Breast epithelium (tissue), 4 donors: Measurements from ENCODE around the gene ST3GAL6. TPM values are rescaled to one million over a fixed set of nuclear protein-coding genes. Genes with fewer than 3 reads are reported as not detected.

Source experiments
- DNase-seq, 2 donors: peaks; one replicate each; pipeline ENCODE4 v3.0.0-alpha.2; 2019; ENCODE audit warnings: low spot score in 2 of 2
- H3K27ac ChIP-seq, 2 donors: fragments of 200-600 bp; sonication (generic) in 1 of 2; one replicate each; pipeline ENCODE4 v1.5.1; 2016 to 2019; ENCODE audit warnings: mild to moderate bottlenecking in 1 of 2
- H3K27me3 ChIP-seq, 2 donors: fragments of 200-600 bp; sonication (generic) in 1 of 2; one replicate each; pipeline versions ENCODE4 v1.5.1 to v1.6.0; 2017 to 2019; ENCODE audit warnings: control low read depth in 1 of 2, mild to moderate bottlenecking in 1 of 2
- H3K36me3 ChIP-seq: fragments of 200-600 bp; one replicate; pipeline ENCODE4 v1.5.1; 2019
- H3K4me1 ChIP-seq, 2 donors: fragments of 200-600 bp; sonication (generic); one replicate each; pipeline ENCODE4 v1.5.1; 2016 to 2019; ENCODE audit warnings: control low read depth in 1 of 2
- H3K4me3 ChIP-seq, 3 donors: fragments of 200-600 bp; sonication (generic); 1 replicate in 2 of 3; 2 replicates in 1 of 3; pipeline ENCODE4 v1.5.1; 2016 to 2019; ENCODE audit warnings: mild to moderate bottlenecking in 3 of 3, moderate library complexity in 2 of 3
- H3K9me3 ChIP-seq, 2 donors: fragments of 200-600 bp; sonication (generic) in 1 of 2; one replicate each; pipeline ENCODE4 v1.5.1; 2016 to 2019; ENCODE audit warnings: control low read depth in 1 of 2
- POLR2A ChIP-seq: fragments of 450-650 bp; IDR thresholded peaks from one replicate; pipeline ENCODE4 v1.6.1; 2016; ENCODE audit warnings: antibody characterized with exemption, mild to moderate bottlenecking, moderate library complexity
- POLR2AphosphoS5 ChIP-seq, 3 donors: sonication (generic); formaldehyde crosslinking; IDR thresholded peaks; one replicate each; pipeline ENCODE4 v1.6.1; 2017; ENCODE audit warnings: antibody characterized with exemption in 3 of 3
- intact Hi-C: fragments of 100-400 bp; cut with DNase I; formaldehyde crosslinking; loops from one replicate; pipeline ENCODE4 v1.15.1; 2023; ENCODE audit warnings: low total_unique reads
- total RNA-seq, 3 donors: library from RNA; depleted of rRNA; stranded (reverse); fragments of >200 nt; gene quantifications; one replicate each; pipeline ENCODE4 v1.1.0, GENCODE V29; 2016
- TF ChIP-seq, protein P1 (sequence below), 3 donors: fragments of 450-650 bp; IDR thresholded peaks; one replicate each; pipeline ENCODE4 v1.5.1; 2016 to 2017; ENCODE audit warnings: antibody characterized with exemption in 3 of 3, mild to moderate bottlenecking in 3 of 3, moderate library complexity in 3 of 3

ST3GAL6 gene
- total RNA-seq, 3 donors from 2014 or later: 16.1 to 52.6 (median 22.1) TPM

DNA sequence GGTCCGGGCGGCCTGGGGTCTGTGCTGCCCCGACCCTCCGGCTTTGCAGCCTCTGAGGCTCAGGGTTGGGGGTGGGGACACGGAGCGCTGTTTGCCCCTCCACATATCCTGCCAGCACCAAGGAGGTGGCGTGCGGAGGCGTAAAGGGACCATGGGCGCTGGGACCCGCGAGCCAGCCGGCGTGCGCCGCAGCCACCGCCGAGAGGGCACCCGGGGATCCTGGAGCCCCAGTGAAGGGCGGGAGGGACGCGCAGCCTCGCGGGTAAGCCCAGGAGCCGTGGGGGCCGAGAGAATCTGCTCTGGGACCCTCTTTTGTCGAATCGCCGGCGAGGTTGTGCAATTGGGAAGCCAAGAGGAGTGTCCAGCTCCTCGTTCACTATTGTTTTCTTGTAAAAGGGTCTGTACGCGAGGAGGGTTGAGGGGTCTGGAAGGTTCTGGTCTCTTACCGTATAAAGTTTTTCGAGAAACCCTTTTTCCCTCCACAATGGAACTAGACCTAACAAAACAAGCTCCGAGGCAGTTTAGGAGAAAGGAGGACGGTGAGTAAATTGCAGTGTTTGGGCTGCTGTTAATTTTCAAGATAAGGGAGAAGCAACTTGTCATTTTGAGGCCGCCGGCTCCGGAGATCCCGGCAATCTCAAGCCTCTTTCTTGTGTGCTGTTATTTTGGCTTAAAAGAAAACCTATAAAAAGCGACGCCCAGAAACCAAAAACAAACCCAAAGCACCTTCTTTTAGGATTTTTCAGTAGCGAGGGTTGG is 29.9 kb upstream of the ST3GAL6 start:
- no peak for DNase-seq

DNA sequence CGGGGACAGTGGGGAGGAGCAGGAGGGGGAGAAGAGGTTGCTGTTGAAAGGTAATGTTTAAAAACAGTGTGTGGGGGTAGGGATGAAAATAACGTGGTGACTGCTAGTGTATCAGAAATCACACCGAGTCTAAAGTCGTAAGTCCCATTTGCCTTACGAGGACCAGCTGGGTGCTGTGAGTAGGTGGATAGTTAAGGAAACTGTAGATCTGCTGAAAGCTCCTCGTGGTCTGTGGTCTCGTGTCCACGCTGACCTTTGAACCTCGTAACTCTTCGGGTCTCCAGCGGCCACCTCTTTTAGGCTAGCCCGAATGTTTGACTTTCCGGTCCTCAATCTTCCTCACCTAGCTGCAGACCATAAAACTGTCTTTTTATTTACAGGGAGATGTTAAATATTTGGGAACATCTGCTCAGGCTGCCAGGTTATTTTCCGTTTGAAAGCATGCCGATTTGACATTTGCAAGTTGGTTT is 29.3 kb upstream of the ST3GAL6 start:
- no peaks in the 10 kb centered on the region for H3K27me3 ChIP-seq
- peak overlapping the region; percentile 74 to 81 (median 80) for H3K4me3 ChIP-seq
- TF ChIP-seq POLR2AphosphoS5 (IDR thresholded peaks at IDR 0.05): no peak
- no peak for TF ChIP-seq POLR2A
- no peaks in the 10 kb centered on the region for H3K9me3 ChIP-seq
- intact Hi-C loops: no loop called here
- H3K27ac ChIP-seq: peak overlapping the region in 1 of 2 donors; percentile 76
- no peaks in the 10 kb centered on the region for H3K36me3 ChIP-seq
- DNase-seq: no peak
- no peaks in the 10 kb centered on the region for H3K4me1 ChIP-seq

More for the DNA sequence above, 29.9 kb upstream of the ST3GAL6 start:
- H3K27ac ChIP-seq: peak overlapping the region; percentile 71 to 76
- no peak for TF ChIP-seq POLR2A
- no peak for TF ChIP-seq POLR2AphosphoS5 (IDR thresholded peaks at IDR 0.05)
- TF ChIP-seq, protein P1, sequence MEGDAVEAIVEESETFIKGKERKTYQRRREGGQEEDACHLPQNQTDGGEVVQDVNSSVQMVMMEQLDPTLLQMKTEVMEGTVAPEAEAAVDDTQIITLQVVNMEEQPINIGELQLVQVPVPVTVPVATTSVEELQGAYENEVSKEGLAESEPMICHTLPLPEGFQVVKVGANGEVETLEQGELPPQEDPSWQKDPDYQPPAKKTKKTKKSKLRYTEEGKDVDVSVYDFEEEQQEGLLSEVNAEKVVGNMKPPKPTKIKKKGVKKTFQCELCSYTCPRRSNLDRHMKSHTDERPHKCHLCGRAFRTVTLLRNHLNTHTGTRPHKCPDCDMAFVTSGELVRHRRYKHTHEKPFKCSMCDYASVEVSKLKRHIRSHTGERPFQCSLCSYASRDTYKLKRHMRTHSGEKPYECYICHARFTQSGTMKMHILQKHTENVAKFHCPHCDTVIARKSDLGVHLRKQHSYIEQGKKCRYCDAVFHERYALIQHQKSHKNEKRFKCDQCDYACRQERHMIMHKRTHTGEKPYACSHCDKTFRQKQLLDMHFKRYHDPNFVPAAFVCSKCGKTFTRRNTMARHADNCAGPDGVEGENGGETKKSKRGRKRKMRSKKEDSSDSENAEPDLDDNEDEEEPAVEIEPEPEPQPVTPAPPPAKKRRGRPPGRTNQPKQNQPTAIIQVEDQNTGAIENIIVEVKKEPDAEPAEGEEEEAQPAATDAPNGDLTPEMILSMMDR (IDR thresholded peaks at IDR 0.05): no peak
- no peaks in the 10 kb centered on the region for H3K36me3 ChIP-seq
- H3K27me3 ChIP-seq: no peaks in the 10 kb centered on the region
- peak overlapping the region; percentile 74 to 81 (median 80) for H3K4me3 ChIP-seq
- no peaks in the 10 kb centered on the region for H3K9me3 ChIP-seq
- H3K4me1 ChIP-seq: no peaks in the 10 kb centered on the region
- intact Hi-C loops: no loop called here

DNA sequence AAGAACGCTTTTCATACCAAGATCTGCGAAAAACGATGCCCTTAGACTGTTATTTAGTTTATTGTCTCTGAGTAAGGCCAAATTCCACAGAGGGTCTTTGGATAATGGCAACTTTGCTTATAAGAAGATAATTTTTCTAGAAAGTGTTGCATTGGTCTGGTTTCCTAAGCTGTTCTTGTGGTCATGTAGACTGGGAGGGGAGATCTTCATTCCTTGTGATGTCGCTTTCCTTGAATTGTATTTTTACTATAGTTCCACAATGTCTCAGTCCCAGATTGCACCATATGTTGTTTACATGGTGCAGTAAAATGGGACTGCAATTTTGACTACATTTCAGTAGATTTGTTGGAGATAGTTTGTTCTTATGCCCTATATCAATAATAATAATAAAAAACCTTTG is 28.8 kb upstream of the ST3GAL6 start:
- no peaks in the 10 kb centered on the region for H3K36me3 ChIP-seq
- no peak overlapping the region for H3K27ac ChIP-seq
- no peak for DNase-seq
- H3K4me3 ChIP-seq: peak overlapping the region; percentile 74 to 81 (median 80)
- no peaks in the 10 kb centered on the region for H3K27me3 ChIP-seq
- TF ChIP-seq POLR2A: no peak
- TF ChIP-seq, protein P1 (IDR thresholded peaks at IDR 0.05): no peak
- TF ChIP-seq POLR2AphosphoS5 (IDR thresholded peaks at IDR 0.05): no peak
- no peaks in the 10 kb centered on the region for H3K4me1 ChIP-seq
- H3K9me3 ChIP-seq: no peaks in the 10 kb centered on the region
- intact Hi-C loops: no loop called here

DNA sequence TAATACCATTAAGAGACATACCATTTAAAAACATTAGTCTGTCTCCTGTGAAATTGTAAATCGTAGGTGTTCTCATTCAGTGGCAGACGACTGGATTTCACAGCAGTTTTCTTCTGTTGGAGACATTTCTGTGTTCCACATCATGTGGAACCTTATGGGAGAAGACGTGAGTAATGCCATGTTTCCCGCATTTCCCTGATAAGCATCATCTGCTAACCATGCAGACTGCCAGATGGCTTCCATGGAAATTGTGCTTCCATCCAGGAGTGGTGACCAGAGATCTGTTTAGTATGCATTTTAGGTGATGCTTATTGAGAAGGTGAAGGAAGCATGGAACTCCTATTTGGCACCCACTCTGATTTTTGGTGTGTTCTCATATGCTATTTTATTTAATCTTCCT is 28.4 kb upstream of the ST3GAL6 start:
- Histone ChIP-seq H3K27me3 (no peaks in the 10 kb centered on the region), H3K27ac (no peak overlapping the region), H3K4me3 (no peak overlapping the region), H3K9me3 (no peaks in the 10 kb centered on the region), H3K4me1 (no peaks in the 10 kb centered on the region), H3K36me3 (no peaks in the 10 kb centered on the region)
- intact Hi-C loops: no loop called here
- no peak for DNase-seq
- no peak for TF ChIP-seq POLR2AphosphoS5 (IDR thresholded peaks at IDR 0.05)
- TF ChIP-seq, protein P1 (IDR thresholded peaks at IDR 0.05): no peak
- TF ChIP-seq POLR2A: no peak

DNA sequence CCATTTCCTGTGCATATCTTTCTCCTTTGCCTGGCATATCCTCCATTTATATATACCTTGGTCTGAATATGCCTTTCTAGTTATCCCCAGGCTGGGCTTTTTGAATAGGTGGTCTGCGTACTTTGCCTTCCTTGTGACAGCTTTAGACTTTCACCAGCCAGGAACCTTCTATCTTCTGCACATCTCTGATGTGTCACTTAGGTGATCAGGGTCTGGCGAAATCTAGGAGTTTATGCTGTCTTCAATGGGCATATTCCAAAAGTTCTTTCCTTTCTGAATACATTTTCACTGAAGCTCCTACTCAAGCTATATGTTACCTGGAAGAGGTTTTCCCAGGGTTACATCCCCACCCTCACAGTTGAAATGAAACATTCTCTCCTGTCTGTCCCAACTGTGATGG is 27.8 kb upstream of the ST3GAL6 start:
- no peak overlapping the region for H3K4me3 ChIP-seq
- no peak overlapping the region for H3K27ac ChIP-seq
- TF ChIP-seq, protein P1 (IDR thresholded peaks at IDR 0.05): no peak
- no peak for TF ChIP-seq POLR2A
- DNase-seq: no peak
- intact Hi-C loops: no loop called here
- no peaks in the 10 kb centered on the region for H3K27me3 ChIP-seq
- H3K9me3 ChIP-seq: no peaks in the 10 kb centered on the region
- H3K4me1 ChIP-seq: no peaks in the 10 kb centered on the region
- H3K36me3 ChIP-seq: no peaks in the 10 kb centered on the region
